ENCODE measurements around the gene CDKL5.

CDKL5 gene

DNA sequence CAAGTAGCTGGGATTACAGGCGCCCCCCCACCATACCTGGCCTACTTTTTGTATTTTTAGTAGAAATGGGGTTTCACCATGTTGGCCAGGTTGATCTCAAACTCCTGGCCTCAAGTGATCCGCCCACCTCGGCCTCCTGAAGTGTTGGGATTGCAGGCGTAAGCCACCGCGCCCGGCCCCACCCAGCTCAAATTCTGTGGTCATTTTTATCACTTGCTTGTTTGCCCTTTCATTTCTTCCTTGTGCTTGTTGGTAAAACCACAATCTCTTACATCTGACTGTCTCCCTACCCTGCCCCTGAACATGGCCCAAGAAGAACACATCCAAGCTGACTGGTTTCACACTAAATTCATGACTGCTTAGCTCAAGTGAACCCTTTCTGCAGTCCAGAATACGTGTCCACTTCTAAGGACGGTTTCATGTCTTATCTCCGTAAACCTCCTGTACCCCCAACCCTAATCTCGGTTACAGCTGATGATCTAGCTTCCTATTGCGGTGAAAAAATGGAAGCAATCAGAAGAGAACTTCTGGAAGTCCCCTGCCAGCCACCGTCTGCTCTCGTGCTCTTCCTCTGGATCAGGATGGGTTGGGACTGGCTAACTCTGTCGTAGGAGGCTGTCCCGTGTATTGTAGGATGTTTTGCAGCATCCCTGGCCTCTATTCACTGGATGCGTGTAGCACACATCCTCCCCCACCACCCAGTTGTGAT is 251.9 kb downstream of the CDKL5 start:
- DNase-seq (no peak), ATAC-seq (replicated peaks) (no peak)
- H3K36me3 Mint-ChIP-seq (ENCODE audit: insufficient read depth), result peaks cover 41% of the 10 kb centered on the region
- H3K27me3 Mint-ChIP-seq, result no peaks in the 10 kb centered on the region
- no peak overlapping the region for H3K27ac Mint-ChIP-seq
- H3K9me3 Mint-ChIP-seq, result no peaks in the 10 kb centered on the region
- H3K4me3 Mint-ChIP-seq, result no peak overlapping the region
- peaks cover 4 to 6% of the 10 kb centered on the region in 2 donors for H3K4me1 Mint-ChIP-seq (ENCODE audit: low read depth in 2 of 2)

DNA sequence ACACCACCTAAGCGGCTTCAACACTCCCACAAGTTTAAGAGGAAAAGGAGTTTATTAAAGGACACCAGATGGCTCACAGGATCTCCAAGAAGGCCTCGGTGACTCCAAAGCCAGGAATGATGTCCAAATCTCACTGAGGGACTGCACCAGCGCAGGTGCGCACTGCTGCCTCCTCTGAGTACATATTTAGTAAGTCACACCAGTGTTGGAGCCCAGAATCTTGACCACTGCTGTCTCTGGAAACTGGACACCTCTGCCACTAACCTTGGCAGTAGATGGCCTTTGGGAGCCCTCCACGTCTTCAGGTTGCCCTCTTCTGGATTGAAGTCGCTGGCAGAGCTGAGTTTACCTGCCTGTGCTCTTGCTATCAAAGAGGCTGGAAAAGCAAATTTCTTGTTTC is 256.6 kb downstream of the CDKL5 start:
- Mint-ChIP-seq H3K36me3 (ENCODE audit: insufficient read depth) (peaks cover 2% of the 10 kb centered on the region), H3K4me3 (no peak overlapping the region), H3K9me3 (no peaks in the 10 kb centered on the region), H3K4me1 (ENCODE audit: low read depth in 2 of 2) (peaks cover 0 to 6% of the 10 kb centered on the region in 2 donors), H3K27me3 (no peaks in the 10 kb centered on the region), H3K27ac (no peak overlapping the region)
- DNase-seq, result no peak
- no peak for ATAC-seq (replicated peaks)

DNA sequence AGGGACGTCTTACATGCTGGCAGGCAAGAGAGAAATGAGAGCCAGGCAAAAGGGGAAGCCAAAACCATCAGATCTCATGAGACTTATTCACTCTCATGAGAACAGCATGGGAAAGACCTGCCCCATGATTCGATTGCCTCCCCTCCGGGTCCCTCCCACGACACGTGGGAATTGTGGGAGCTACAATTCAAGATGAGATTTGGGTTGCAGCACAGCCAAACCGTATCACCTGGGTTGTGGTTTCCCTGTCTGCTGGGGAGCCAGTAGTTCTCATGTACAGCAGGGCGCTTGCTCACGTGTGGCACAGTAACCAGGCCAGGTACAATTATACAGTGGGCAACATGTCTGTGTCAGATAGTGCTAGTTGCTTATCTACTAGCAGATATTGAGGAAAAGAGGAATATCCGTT is 257.6 kb downstream of the CDKL5 start:
- H3K9me3 Mint-ChIP-seq, result no peaks in the 10 kb centered on the region
- no peak overlapping the region for H3K4me3 Mint-ChIP-seq
- no peak for ATAC-seq (replicated peaks)
- H3K36me3 Mint-ChIP-seq (ENCODE audit: insufficient read depth), result no peaks in the 10 kb centered on the region
- H3K27ac Mint-ChIP-seq, result peak overlapping the region in 1 of 2 donors; percentile 46
- no peak for DNase-seq
- peaks cover 0 to 4% of the 10 kb centered on the region in 2 donors for H3K4me1 Mint-ChIP-seq (ENCODE audit: low read depth in 2 of 2)
- H3K27me3 Mint-ChIP-seq, result no peaks in the 10 kb centered on the region

DNA sequence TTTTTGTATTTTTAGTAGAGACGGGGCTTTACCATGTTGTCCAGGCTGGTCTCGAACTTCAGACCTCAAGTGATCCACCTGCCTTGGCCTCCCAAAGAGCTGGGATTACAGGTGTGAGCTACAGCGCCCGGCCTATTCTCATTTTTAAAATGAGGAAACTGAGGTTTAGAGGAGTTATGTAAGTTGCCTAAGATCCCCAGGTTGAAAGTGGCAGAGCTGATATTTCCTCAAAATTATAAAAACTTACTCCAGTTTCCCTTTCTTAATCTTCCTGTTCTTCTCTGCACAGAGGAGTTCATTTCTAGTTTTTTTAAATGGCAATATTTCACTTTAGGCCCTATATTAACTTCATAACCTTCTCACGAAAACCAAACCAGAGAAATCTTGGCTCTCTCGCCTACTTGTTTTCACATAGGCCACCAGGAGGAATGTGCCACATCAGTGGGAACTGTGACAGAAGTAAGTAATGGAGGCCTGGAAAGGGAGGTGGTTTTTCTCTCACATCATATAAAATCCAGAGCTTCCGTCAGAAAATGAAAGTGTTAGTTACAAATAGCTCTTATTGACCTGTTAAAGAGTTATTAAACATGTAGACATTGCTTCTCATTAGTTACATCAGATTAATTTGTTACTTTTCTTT is 262.6 kb downstream of the CDKL5 start:
- H3K4me1 Mint-ChIP-seq (ENCODE audit: low read depth in 2 of 2), result no peaks in the 10 kb centered on the region
- H3K27me3 Mint-ChIP-seq, result peaks cover 0 to 8% of the 10 kb centered on the region in 2 donors
- no peak overlapping the region for H3K27ac Mint-ChIP-seq
- no peak for ATAC-seq (replicated peaks)
- no peak overlapping the region for H3K4me3 Mint-ChIP-seq
- DNase-seq, result no peak
- no peaks in the 10 kb centered on the region for H3K36me3 Mint-ChIP-seq (ENCODE audit: insufficient read depth)
- no peaks in the 10 kb centered on the region for H3K9me3 Mint-ChIP-seq

DNA sequence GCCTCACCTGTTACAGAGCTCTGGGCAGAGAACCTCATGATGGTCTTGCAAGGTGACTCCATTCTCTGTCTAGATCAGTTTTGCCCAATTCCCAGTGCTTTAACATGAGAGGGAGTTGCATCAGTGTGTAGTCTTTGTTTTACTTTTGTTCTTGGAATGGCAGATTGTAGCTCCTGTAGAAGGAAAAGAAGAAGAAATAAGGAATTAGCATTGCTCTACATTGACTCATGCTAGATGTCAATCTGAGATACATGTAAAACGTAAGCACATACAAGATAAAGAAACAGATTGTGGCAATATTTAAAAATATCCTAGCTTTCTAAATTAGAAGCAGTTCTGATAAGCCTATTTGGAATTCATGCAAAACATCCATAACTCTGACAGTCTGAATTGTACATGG is 266.0 kb downstream of the CDKL5 start:
- Mint-ChIP-seq H3K4me1 (ENCODE audit: low read depth in 2 of 2) (no peaks in the 10 kb centered on the region), H3K9me3 (no peaks in the 10 kb centered on the region), H3K36me3 (ENCODE audit: insufficient read depth) (no peaks in the 10 kb centered on the region), H3K27ac (no peak overlapping the region), H3K27me3 (peaks cover 0 to 8% of the 10 kb centered on the region in 2 donors), H3K4me3 (no peak overlapping the region)
- ATAC-seq (replicated peaks), result no peak
- DNase-seq, result no peak

DNA sequence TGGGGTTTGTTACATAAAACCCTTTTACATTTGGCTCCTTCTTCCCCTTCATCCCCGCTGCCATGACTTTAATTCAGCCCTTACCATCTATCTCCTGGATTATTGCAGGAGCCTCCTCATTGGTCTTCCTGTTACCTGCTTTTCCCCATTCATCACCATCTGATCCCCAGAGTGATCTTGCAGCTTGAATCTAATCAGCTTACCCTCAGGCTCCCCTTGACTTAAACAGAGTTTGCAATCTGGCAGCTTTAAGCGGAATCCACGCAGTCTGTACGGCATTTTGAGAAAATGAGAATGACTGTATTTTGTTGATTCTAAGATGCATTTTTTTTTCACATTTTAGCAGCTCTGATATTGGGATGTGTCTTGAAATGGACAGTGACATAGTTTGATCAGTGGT is 267.1 kb downstream of the CDKL5 start:
- DNase-seq, result no peak
- Mint-ChIP-seq H3K27me3 (peaks cover under 1 to 13% of the 10 kb centered on the region in 2 donors), H3K27ac (no peak overlapping the region), H3K9me3 (no peaks in the 10 kb centered on the region), H3K36me3 (ENCODE audit: insufficient read depth) (no peaks in the 10 kb centered on the region), H3K4me3 (no peak overlapping the region), H3K4me1 (ENCODE audit: low read depth in 2 of 2) (no peaks in the 10 kb centered on the region)
- no peak for ATAC-seq (replicated peaks)

DNA sequence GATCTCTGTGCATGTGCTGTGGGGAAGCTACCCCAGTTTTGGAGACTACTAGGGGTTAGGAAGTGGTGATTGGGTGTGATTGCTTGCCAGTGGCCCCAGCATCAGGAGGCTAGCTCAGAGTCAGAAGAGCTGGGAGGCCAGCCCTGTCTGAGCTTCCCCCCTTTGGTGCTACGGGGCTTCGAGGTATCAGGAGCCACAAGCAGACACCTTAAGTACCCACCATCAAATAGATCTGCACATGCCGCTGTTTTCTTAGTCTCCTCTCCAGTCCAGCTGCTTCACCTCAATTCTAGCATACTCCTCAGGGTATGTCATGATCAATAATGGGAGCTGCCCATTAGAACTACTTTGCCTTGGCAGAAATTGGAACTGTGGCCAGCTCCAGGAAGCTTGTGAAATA is 271.2 kb downstream of the CDKL5 start:
- Mint-ChIP-seq H3K4me3 (no peak overlapping the region), H3K36me3 (ENCODE audit: insufficient read depth) (no peaks in the 10 kb centered on the region), H3K9me3 (no peaks in the 10 kb centered on the region), H3K27ac (no peak overlapping the region), H3K4me1 (ENCODE audit: low read depth in 2 of 2) (no peaks in the 10 kb centered on the region), H3K27me3 (peaks cover 14 to 19% of the 10 kb centered on the region in 2 donors)
- no peak for ATAC-seq (replicated peaks)
- no peak for DNase-seq

DNA sequence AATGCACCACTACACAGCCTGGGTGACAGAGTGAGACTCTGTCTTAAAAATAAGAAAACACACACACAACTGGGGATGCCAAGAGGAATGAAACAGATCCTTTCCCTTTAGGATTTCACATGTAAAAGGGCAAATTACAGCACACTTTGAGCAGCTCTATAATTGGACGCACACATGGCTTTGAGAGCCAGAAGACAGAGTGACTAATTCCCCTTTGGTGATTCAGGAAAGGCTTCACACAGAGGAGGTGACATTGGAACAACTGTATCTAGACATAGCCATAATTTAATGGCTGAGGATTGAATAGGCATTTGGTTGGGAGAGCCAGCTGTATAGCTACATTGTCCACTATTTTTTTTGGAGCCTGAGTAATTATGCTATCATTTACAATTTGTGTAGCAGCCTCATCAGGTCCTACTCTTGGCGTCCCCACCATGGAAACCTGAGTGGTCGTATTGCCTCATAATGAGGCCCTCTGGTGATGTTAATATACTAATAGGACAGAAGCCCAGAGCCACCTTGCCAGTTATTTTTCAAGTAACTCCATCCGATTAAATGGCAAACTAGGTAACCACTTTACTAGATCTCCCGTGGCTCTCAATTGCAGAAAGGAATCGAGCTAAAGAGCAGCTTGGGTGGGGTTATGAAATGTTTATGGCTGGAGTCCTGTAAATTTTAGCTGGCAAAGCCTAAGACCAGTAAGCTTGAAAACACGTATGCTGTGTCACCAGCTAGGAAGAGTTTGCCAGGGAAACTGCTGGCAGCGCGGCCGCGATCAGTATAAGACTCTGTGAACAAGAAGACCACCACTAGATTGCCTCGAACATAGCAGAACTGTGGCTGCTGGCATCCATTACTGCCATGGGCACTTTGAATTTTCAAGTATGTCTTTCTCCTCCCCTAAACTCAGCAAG is 273.6 kb downstream of the CDKL5 start:
- H3K36me3 Mint-ChIP-seq (ENCODE audit: insufficient read depth), result no peaks in the 10 kb centered on the region
- H3K4me3 Mint-ChIP-seq, result no peak overlapping the region
- no peak overlapping the region for H3K27ac Mint-ChIP-seq
- no peaks in the 10 kb centered on the region for H3K9me3 Mint-ChIP-seq
- DNase-seq (no peak), ATAC-seq (replicated peaks) (no peak)
- no peaks in the 10 kb centered on the region for H3K4me1 Mint-ChIP-seq (ENCODE audit: low read depth in 2 of 2)
- H3K27me3 Mint-ChIP-seq, result peaks cover 19 to 24% of the 10 kb centered on the region in 2 donors

DNA sequence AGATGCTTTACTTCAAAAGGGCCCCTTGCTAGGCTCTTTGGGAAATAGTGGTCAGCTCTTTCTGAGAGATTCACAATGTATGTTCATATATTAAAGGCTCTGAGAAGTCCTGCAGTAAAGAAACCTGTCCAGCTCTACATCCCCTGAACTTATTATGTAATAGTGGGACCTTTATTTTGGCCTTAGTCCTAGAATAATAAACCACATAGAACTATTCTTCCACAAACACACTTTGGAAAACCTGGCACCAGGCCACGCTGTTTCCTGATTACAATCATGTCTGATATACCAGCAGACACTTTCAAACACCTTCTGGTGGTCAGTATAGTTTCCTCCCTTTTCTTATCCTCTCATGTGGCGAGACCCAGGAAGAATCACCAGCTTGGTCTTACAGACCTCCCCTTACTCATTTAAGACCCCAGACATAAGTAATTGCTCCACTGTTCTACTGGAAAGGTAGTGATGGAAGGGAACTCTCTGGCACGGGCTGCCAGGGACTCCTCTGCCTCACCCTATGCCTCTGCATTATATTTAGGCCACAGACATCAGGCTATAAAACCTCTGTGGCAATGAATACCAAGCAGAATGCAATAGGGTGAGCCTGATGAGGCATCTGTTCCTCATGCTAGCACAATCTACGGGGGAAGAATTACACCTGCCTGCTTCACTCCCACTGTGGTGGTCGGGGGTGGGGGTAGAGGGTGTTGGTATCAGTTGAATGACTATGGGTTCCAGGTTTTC is 276.4 kb downstream of the CDKL5 start:
- no peaks in the 10 kb centered on the region for H3K36me3 Mint-ChIP-seq (ENCODE audit: insufficient read depth)
- no peaks in the 10 kb centered on the region for H3K9me3 Mint-ChIP-seq
- H3K27ac Mint-ChIP-seq, result no peak overlapping the region
- DNase-seq (no peak), ATAC-seq (replicated peaks) (no peak)
- peaks cover 19 to 24% of the 10 kb centered on the region in 2 donors for H3K27me3 Mint-ChIP-seq
- H3K4me1 Mint-ChIP-seq (ENCODE audit: low read depth in 2 of 2), result no peaks in the 10 kb centered on the region
- H3K4me3 Mint-ChIP-seq, result no peak overlapping the region

DNA sequence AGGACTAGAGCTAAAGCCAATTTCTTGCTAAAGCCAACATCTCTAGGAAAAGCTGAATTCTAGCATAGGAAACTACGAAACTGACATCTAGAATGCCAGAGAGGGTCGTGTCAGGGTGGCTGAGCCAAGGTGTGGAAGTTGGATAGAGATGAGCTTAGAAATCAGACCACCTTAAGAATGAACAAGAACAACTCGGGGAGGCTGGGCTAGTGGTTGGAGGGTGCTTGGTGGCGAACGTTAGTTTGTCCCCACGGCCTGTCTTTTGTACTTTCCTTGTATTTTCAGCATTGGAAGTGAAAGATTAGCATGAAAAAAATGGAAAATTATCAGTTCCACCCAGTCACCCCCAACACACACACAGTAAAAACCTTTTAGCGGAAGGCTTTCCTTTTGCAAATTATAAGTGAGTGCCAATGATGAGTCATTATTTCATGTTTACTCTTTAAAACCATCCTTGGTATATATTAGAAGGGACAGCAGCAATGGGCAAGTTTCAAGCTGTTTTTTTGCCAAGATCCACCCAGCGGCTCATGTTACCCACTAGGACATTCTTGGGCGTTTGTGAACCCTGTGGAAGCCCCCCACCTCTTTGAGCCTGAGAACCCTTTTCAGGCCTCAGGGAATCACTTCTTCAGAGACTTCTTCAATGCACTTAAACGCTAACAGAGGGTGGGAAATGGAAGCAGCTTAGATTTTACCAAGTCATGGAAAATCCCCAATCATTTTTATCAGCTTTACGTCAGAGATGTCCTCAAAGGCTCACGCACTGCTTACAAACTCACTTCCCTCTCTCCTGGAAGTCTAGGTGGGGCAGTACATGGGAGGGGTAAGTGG is 277.2 kb downstream of the CDKL5 start:
- ATAC-seq (replicated peaks), result no peak
- no peaks in the 10 kb centered on the region for H3K36me3 Mint-ChIP-seq (ENCODE audit: insufficient read depth)
- DNase-seq, result no peak
- H3K4me1 Mint-ChIP-seq (ENCODE audit: low read depth in 2 of 2), result no peaks in the 10 kb centered on the region
- no peaks in the 10 kb centered on the region for H3K9me3 Mint-ChIP-seq
- no peak overlapping the region for H3K4me3 Mint-ChIP-seq
- peaks cover 14 to 23% of the 10 kb centered on the region in 2 donors for H3K27me3 Mint-ChIP-seq
- H3K27ac Mint-ChIP-seq, result no peak overlapping the region
